ENCODE measurements around the gene MCAT. TPM values are rescaled to one million over a fixed set of nuclear protein-coding genes. Genes with fewer than 3 reads are reported as not detected.

MCAT gene
- total and polyA plus RNA-seq, 2 experiments from 2014 or later = 16.0 to 18.2 TPM

- WGBS, 2 experiments (ENCODE audit: low coverage in 1 of 2, low lambda C conversion rate in 2 of 2, missing lambda C conversion rate in 2 of 2) = 92 to 93% methylated on average over 23 of the region's 23 CpGs
- TF ChIP-seq EZH2phosphoT487 (IDR thresholded peaks at IDR 0.05; ENCODE audit: insufficient read depth, low read depth) (no peak), EZH2 (IDR thresholded peaks at IDR 0.05; ENCODE audit: insufficient read depth, poor library complexity, severe bottlenecking) (no peak)
- no peak overlapping the region for H2AFZ ChIP-seq
- no peak overlapping the region for H3K4me3 ChIP-seq
- no peaks in the 10 kb centered on the region for H4K20me1 ChIP-seq (ENCODE audit: insufficient read depth)
- H3F3A ChIP-seq (ENCODE audit: insufficient read depth) = peaks cover 6% of the 10 kb centered on the region; the same call in 1 of the 2 replicates
- H3K4me2 ChIP-seq (ENCODE audit: unreplicated experiment) = no peak overlapping the region
- no peaks in the 10 kb centered on the region for H3K79me2 ChIP-seq (ENCODE audit: insufficient read depth)
- H3K9me2 ChIP-seq (ENCODE audit: insufficient read depth) = no peaks in the 10 kb centered on the region
- no peak for DNase-seq
- in situ Hi-C loops (cut with MboI) = no loop called here
- no peaks in the 10 kb centered on the region for H3K27me3 ChIP-seq (replicated peaks; ENCODE audit: insufficient read depth)
- no peak overlapping the region for H3K9ac ChIP-seq
- H3K27ac ChIP-seq = no peak overlapping the region
- H3K9me3 ChIP-seq (ENCODE audit: low read depth) = no peaks in the 10 kb centered on the region
- H3K36me3 ChIP-seq (ENCODE audit: low read depth) = peaks cover 14% of the 10 kb centered on the region; the same call in 1 of the 2 replicates
- H3K4me1 ChIP-seq (ENCODE audit: insufficient read depth) = peaks cover 6% of the 10 kb centered on the region; the same call in 1 of the 2 replicates
Observed at GRCh38 chr22:43166132-43166930, 23.1 kb upstream of the MCAT start.

GRCh38 chr22:43164636-43165035 is 21.4 kb upstream of the MCAT start:
- H4K20me1 ChIP-seq (ENCODE audit: insufficient read depth) = no peaks in the 10 kb centered on the region
- no peak overlapping the region for H3K4me2 ChIP-seq (ENCODE audit: unreplicated experiment)
- H3K9me3 ChIP-seq (ENCODE audit: low read depth) = no peaks in the 10 kb centered on the region
- no peak overlapping the region for H2AFZ ChIP-seq
- H3K9ac ChIP-seq = no peak overlapping the region
- H3K79me2 ChIP-seq (ENCODE audit: insufficient read depth) = 0 out of 2 replicates have a peak, but pooled peaks cover 11% of the 10 kb centered on the region
- H3K4me1 ChIP-seq (ENCODE audit: insufficient read depth) = peaks cover 6% of the 10 kb centered on the region; the same call in 1 of the 2 replicates
- H3K4me3 ChIP-seq = no peak overlapping the region
- no peak overlapping the region for H3K27ac ChIP-seq
- no peaks in the 10 kb centered on the region for H3K27me3 ChIP-seq (replicated peaks; ENCODE audit: insufficient read depth)
- TF ChIP-seq EZH2phosphoT487 (IDR thresholded peaks at IDR 0.05; ENCODE audit: insufficient read depth, low read depth) (no peak), EZH2 (IDR thresholded peaks at IDR 0.05; ENCODE audit: insufficient read depth, poor library complexity, severe bottlenecking) (no peak)
- 31 to 37% methylated on average over 16 of the region's 16 CpGs for WGBS, 2 experiments (ENCODE audit: low coverage in 1 of 2, low lambda C conversion rate in 2 of 2, missing lambda C conversion rate in 2 of 2)
- H3K36me3 ChIP-seq (ENCODE audit: low read depth) = peaks cover 17% of the 10 kb centered on the region; the same call in 1 of the 2 replicates
- in situ Hi-C loops (cut with MboI) = no loop called here
- peaks cover 6% of the 10 kb centered on the region; the same call in 1 of the 2 replicates for H3F3A ChIP-seq (ENCODE audit: insufficient read depth)
- H3K9me2 ChIP-seq (ENCODE audit: insufficient read depth) = no peaks in the 10 kb centered on the region
- peak; percentile 19 for DNase-seq

- peaks cover 6% of the 10 kb centered on the region; the same call in 1 of the 2 replicates for H3K4me1 ChIP-seq (ENCODE audit: insufficient read depth)
- no peak for DNase-seq
- H3K4me2 ChIP-seq (ENCODE audit: unreplicated experiment) = no peak overlapping the region
- 75 to 81% methylated on average over 14 to 17 of the region's 18 CpGs for WGBS, 2 experiments (ENCODE audit: low coverage in 1 of 2, low lambda C conversion rate in 2 of 2, missing lambda C conversion rate in 2 of 2)
- peaks cover 17% of the 10 kb centered on the region; the same call in 1 of the 2 replicates for H3K36me3 ChIP-seq (ENCODE audit: low read depth)
- H2AFZ ChIP-seq = no peak overlapping the region
- H3F3A ChIP-seq (ENCODE audit: insufficient read depth) = peaks cover 6% of the 10 kb centered on the region; the same call in 1 of the 2 replicates
- no peak overlapping the region for H3K4me3 ChIP-seq
- no peak overlapping the region for H3K9ac ChIP-seq
- H3K27me3 ChIP-seq (replicated peaks; ENCODE audit: insufficient read depth) = no peaks in the 10 kb centered on the region
- in situ Hi-C loops (cut with MboI) = no loop called here
- H4K20me1 ChIP-seq (ENCODE audit: insufficient read depth) = no peaks in the 10 kb centered on the region; the same call in 1 of the 2 replicates
- H3K79me2 ChIP-seq (ENCODE audit: insufficient read depth) = peaks cover 19% of the 10 kb centered on the region
- no peaks in the 10 kb centered on the region for H3K9me2 ChIP-seq (ENCODE audit: insufficient read depth)
- H3K27ac ChIP-seq = no peak overlapping the region
- no peaks in the 10 kb centered on the region for H3K9me3 ChIP-seq (ENCODE audit: low read depth)
- TF ChIP-seq EZH2phosphoT487 (IDR thresholded peaks at IDR 0.05; ENCODE audit: insufficient read depth, low read depth) = no peak
Observed at GRCh38 chr22:43163241-43163795, 20.1 kb upstream of the MCAT start.

- no peaks in the 10 kb centered on the region for H3K27me3 ChIP-seq (replicated peaks; ENCODE audit: insufficient read depth)
- 96 to 97% methylated on average over 23 to 24 of the region's 24 CpGs for WGBS, 2 experiments (ENCODE audit: low coverage in 1 of 2, low lambda C conversion rate in 2 of 2, missing lambda C conversion rate in 2 of 2)
- H3K4me2 ChIP-seq (ENCODE audit: unreplicated experiment) = no peak overlapping the region
- peaks cover 27% of the 10 kb centered on the region for H3K79me2 ChIP-seq (ENCODE audit: insufficient read depth)
- H2AFZ ChIP-seq = no peak overlapping the region
- no peaks in the 10 kb centered on the region for H3K9me3 ChIP-seq (ENCODE audit: low read depth)
- TF ChIP-seq EZH2phosphoT487 (IDR thresholded peaks at IDR 0.05; ENCODE audit: insufficient read depth, low read depth) (no peak), EZH2 (IDR thresholded peaks at IDR 0.05; ENCODE audit: insufficient read depth, poor library complexity, severe bottlenecking) (no peak)
- in situ Hi-C loops (cut with MboI) = no loop called here
- peaks cover 6% of the 10 kb centered on the region; the same call in 1 of the 2 replicates for H3K4me1 ChIP-seq (ENCODE audit: insufficient read depth)
- no peak overlapping the region for H3K4me3 ChIP-seq
- no peak overlapping the region for H3K27ac ChIP-seq
- H3K36me3 ChIP-seq (ENCODE audit: low read depth) = peaks cover 17% of the 10 kb centered on the region; the same call in 1 of the 2 replicates
- H3K9me2 ChIP-seq (ENCODE audit: insufficient read depth) = no peaks in the 10 kb centered on the region
- DNase-seq = no peak
- peaks cover 6% of the 10 kb centered on the region; the same call in 1 of the 2 replicates for H3F3A ChIP-seq (ENCODE audit: insufficient read depth)
- H3K9ac ChIP-seq = no peak overlapping the region
- H4K20me1 ChIP-seq (ENCODE audit: insufficient read depth) = no peaks in the 10 kb centered on the region; the same call in 1 of the 2 replicates
Observed at GRCh38 chr22:43162412-43163150, 19.4 kb upstream of the MCAT start.
